PC-9 (cell line): ENCODE data around the gene TIMP3. TPM values are rescaled to one million over a fixed set of nuclear protein-coding genes. Genes with fewer than 3 reads are reported as not detected.

Experiments used
- BruUV-seq: library from RNA; stranded (reverse); fragments of 400-500 nt; replicated peaks from 2 replicates; lab custom pipeline; 2021; lab: Mats Ljungman, UMichigan
- CTCF ChIA-PET: fragments of 300-600 bp; sonication (Branson Sonifier 250); formaldehyde crosslinking; loops from one replicate; lab custom pipeline; 2022; ENCODE audit warnings: antibody characterized with exemption; lab: Charles Lee
- POLR2A ChIA-PET: fragments of 300-600 bp; sonication (Branson Sonifier 250); formaldehyde crosslinking; loops from one replicate; lab custom pipeline; 2022; ENCODE audit warnings: antibody characterized with exemption; ENCODE audit not compliant: unreplicated experiment; lab: Charles Lee
- DNase-seq, 2 experiments: peaks; one replicate each; pipeline versions ENCODE4 v3.0.0 to v3.0.0-alpha.2; 2015 to 2022; ENCODE audit warnings: mixed read lengths in 1 of 2
- H2AFZ ChIP-seq: fragments of 200-600 bp; sonication (generic); 2 replicates; pipeline ENCODE4 v1.8.1; 2017; ENCODE audit warnings: antibody characterized with exemption
- H3F3A ChIP-seq: fragments of 200-600 bp; sonication (generic); 2 replicates; pipeline ENCODE4 v1.8.1; 2017; ENCODE audit warnings: antibody characterized with exemption, mild to moderate bottlenecking, low read depth; ENCODE audit not compliant: insufficient read depth
- H3K27ac ChIP-seq: fragments of 200-600 bp; sonication (generic); 2 replicates; pipeline ENCODE4 v1.6.1; 2016; ENCODE audit warnings: mixed run types
- H3K27me3 ChIP-seq: fragments of 200-600 bp; sonication (generic); 2 replicates; pipeline ENCODE4 v1.6.1; 2016; ENCODE audit warnings: low read depth, mixed run types; ENCODE audit not compliant: insufficient read depth
- H3K36me3 ChIP-seq: fragments of 200-600 bp; sonication (generic); 2 replicates; pipeline ENCODE4 v1.6.1; 2016; ENCODE audit warnings: low read depth, mixed run types
- H3K4me1 ChIP-seq: fragments of 200-600 bp; sonication (generic); replicated peaks from 2 replicates; pipeline ENCODE4 v1.6.1; 2016; ENCODE audit warnings: mixed run types; ENCODE audit not compliant: insufficient read depth
- H3K4me2 ChIP-seq: fragments of 200-600 bp; sonication (generic); 2 replicates; pipeline ENCODE4 v1.6.1; 2017; ENCODE audit warnings: mixed run types
- H3K4me3 ChIP-seq: fragments of 200-600 bp; sonication (generic); 2 replicates; pipeline ENCODE4 v1.6.1; 2016; ENCODE audit warnings: mixed run types
- H3K79me2 ChIP-seq: fragments of 200-600 bp; sonication (generic); 2 replicates; pipeline ENCODE4 v1.6.1; 2017; ENCODE audit warnings: low read depth, mixed run types
- H3K9me2 ChIP-seq: fragments of 200-600 bp; sonication (generic); 2 replicates; pipeline ENCODE4 v1.8.1; 2017; ENCODE audit warnings: mild to moderate bottlenecking; ENCODE audit not compliant: insufficient read depth
- H3K9me3 ChIP-seq: fragments of 200-600 bp; sonication (generic); 2 replicates; pipeline ENCODE4 v1.8.1; 2016; ENCODE audit warnings: low read depth; ENCODE audit not compliant: insufficient read depth
- H4K20me1 ChIP-seq: fragments of 200-600 bp; sonication (generic); 2 replicates; pipeline ENCODE4 v1.8.1; 2017; ENCODE audit not compliant: insufficient read depth
- CTCF ChIP-seq: fragments of 200-600 bp; sonication (generic); conservative IDR thresholded peaks from 2 replicates; pipeline ENCODE4 v1.6.1; 2017; ENCODE audit warnings: mixed run types, antibody characterized with exemption, mild to moderate bottlenecking, moderate library complexity
- EZH2 ChIP-seq: fragments of 200-600 bp; sonication (generic); IDR thresholded peaks from 2 replicates; pipeline ENCODE4 v1.8.0; 2017; ENCODE audit warnings: antibody characterized with exemption, low read depth
- intact Hi-C: fragments of 100-400 bp; cut with micrococcal nuclease; formaldehyde crosslinking; loops from one replicate; pipeline ENCODE4 v1.10.0; 2022; ENCODE audit not compliant: unreplicated experiment
- total RNA-seq: library from RNA; stranded (reverse); gene quantifications from 2 replicates; pipeline ENCODE4 v1.2.3, GENCODE V29; 2021

The TIMP3 gene
- total RNA-seq, 1 experiment from 2014 or later = 79.8 TPM

- intact Hi-C loops = loop anchor here (5.0 kb wide), 1 partner anchor 98 kb away; no protein-coding TSS in a partner anchor
- Histone ChIP-seq H2AFZ (no peak overlapping the region), H3K79me2 (no peaks in the 10 kb centered on the region), H3K9me3 (peaks cover 4% of the 10 kb centered on the region; the same call in 1 of the 2 replicates), H3F3A (no peaks in the 10 kb centered on the region), H3K4me3 (no peak overlapping the region), H3K27me3 (no peaks in the 10 kb centered on the region), H4K20me1 (no peaks in the 10 kb centered on the region), H3K36me3 (no peaks in the 10 kb centered on the region), H3K27ac (no peak overlapping the region), H3K4me1 (peaks cover 8% of the 10 kb centered on the region), H3K9me2 (no peaks in the 10 kb centered on the region), H3K4me2 (no peak overlapping the region)
- TF ChIP-seq EZH2 (no peak), CTCF (no peak)
- no TSS peak for BruUV-seq
- ChIA-PET CTCF (no interaction called here), POLR2A (no interaction called here)
- no peak for DNase-seq
Measured at GRCh38 chr22:32795214-32795596, 6.3 kb upstream of the TIMP3 start.

GRCh38 chr22:32796865-32797573 lies 4.5 kb upstream of the TIMP3 start:
- H3F3A ChIP-seq = peaks cover 8% of the 10 kb centered on the region; the same call in 1 of the 2 replicates
- H3K79me2 ChIP-seq = peaks cover 8% of the 10 kb centered on the region
- CTCF ChIA-PET = interaction anchor here (0.7 to 1.9 kb wide), 19 partner anchors 11 to 267 kb away, joined by 3 to 25 read pairs (median 3); no protein-coding TSS in a partner anchor
- no peak overlapping the region for H3K27ac ChIP-seq
- H2AFZ ChIP-seq = no peak overlapping the region
- H4K20me1 ChIP-seq = peaks cover 2% of the 10 kb centered on the region
- H3K4me2 ChIP-seq = 0 out of 2 replicates have a peak overlapping the region, but pooled peaks have one; percentile 12
- no peaks in the 10 kb centered on the region; the same call in 1 of the 2 replicates for H3K9me3 ChIP-seq
- no peaks in the 10 kb centered on the region for H3K27me3 ChIP-seq
- BruUV-seq = no TSS peak
- no peaks in the 10 kb centered on the region for H3K9me2 ChIP-seq
- no peaks in the 10 kb centered on the region for H3K36me3 ChIP-seq
- peaks cover 17% of the 10 kb centered on the region for H3K4me1 ChIP-seq
- H3K4me3 ChIP-seq = no peak overlapping the region
- TF ChIP-seq EZH2 (no peak), CTCF (peak; percentile 97)
- POLR2A ChIA-PET = no interaction called here
- peak in 1 of 2 experiments; percentile 61 for DNase-seq
- intact Hi-C loops = loop anchor here (1.0 to 5.0 kb wide), 4 partner anchors 36 to 268 kb away; no protein-coding TSS in a partner anchor

GRCh38 chr22:32799496-32799895 lies 2.0 kb upstream of the TIMP3 start:
- H3K36me3 ChIP-seq = peaks cover 24% of the 10 kb centered on the region
- peaks cover 27% of the 10 kb centered on the region for H4K20me1 ChIP-seq
- H3K27me3 ChIP-seq = no peaks in the 10 kb centered on the region
- CTCF ChIA-PET = no interaction called here
- no peak for DNase-seq
- no peaks in the 10 kb centered on the region for H3K9me2 ChIP-seq
- peaks cover 25% of the 10 kb centered on the region for H3K4me1 ChIP-seq
- H3K27ac ChIP-seq = no peak overlapping the region
- no TSS peak for BruUV-seq
- no peak for TF ChIP-seq CTCF
- intact Hi-C loops = loop anchor here (1.0 to 5.0 kb wide), 2 partner anchors 102 to 123 kb away; no protein-coding TSS in a partner anchor
- H3K4me3 ChIP-seq = no peak overlapping the region
- no peak overlapping the region for H2AFZ ChIP-seq
- H3K9me3 ChIP-seq = no peaks in the 10 kb centered on the region
- peaks cover 33% of the 10 kb centered on the region for H3K79me2 ChIP-seq
- no peak overlapping the region for H3K4me2 ChIP-seq
- POLR2A ChIA-PET = no interaction called here
- peaks cover 28% of the 10 kb centered on the region for H3F3A ChIP-seq
